HepG2 (cell line): ENCODE measurements around the gene ANKRA2. TPM values are rescaled to one million over a fixed set of nuclear protein-coding genes. Genes with fewer than 3 reads are reported as not detected.

Experiments used
- AHDC1 ChIP-seq: sonication (generic); formaldehyde crosslinking; IDR thresholded peaks from 2 replicates; pipeline ENCODE4 v1.5.1; 2020; ENCODE audit warnings: mild to moderate bottlenecking, missing genetic modification reagents, borderline replicate concordance
- ELF1 ChIP-seq: sonication (generic); formaldehyde crosslinking; IDR thresholded peaks from 2 replicates; pipeline ENCODE4 v1.4.0; 2020; ENCODE audit warnings: missing genetic modification reagents
- FIP1L1 ChIP-seq: fragments of 200-400 bp; formaldehyde crosslinking; IDR thresholded peaks from 2 replicates; pipeline ENCODE4 v1.6.1; 2018; ENCODE audit warnings: low read depth, mild to moderate bottlenecking, low read length, moderate library complexity, borderline replicate concordance; ENCODE audit not compliant: insufficient read depth
- FOXK1 ChIP-seq: sonication (generic); formaldehyde crosslinking; IDR thresholded peaks from 2 replicates; pipeline ENCODE4 v1.4.0; 2020; ENCODE audit warnings: low read depth, missing genetic modification reagents, borderline replicate concordance
- FOXK2 ChIP-seq: fragments of 450-650 bp; IDR thresholded peaks from 2 replicates; pipeline ENCODE4 v1.6.1; 2016
- FOXM1 ChIP-seq: sonication (generic); formaldehyde crosslinking; IDR thresholded peaks from 2 replicates; pipeline ENCODE4 v1.5.0; 2020; ENCODE audit warnings: missing genetic modification reagents
- GPN1 ChIP-seq: sonication (generic); formaldehyde crosslinking; IDR thresholded peaks from 2 replicates; pipeline ENCODE4 v1.5.1; 2020; ENCODE audit warnings: missing genetic modification reagents, borderline replicate concordance
- HNF4A ChIP-seq: sonication (generic); formaldehyde crosslinking; IDR thresholded peaks from 2 replicates; pipeline ENCODE4 v1.4.0; 2020; ENCODE audit warnings: missing genetic modification reagents
- HNRNPH1 ChIP-seq: fragments of 200-400 bp; formaldehyde crosslinking; optimal IDR thresholded peaks from 2 replicates; pipeline ENCODE3; 2017; ENCODE audit warnings: mild to moderate bottlenecking, low read depth, low read length
- HOXA3 ChIP-seq: sonication (generic); formaldehyde crosslinking; IDR thresholded peaks from 2 replicates; pipeline ENCODE4 v1.5.0; 2020; ENCODE audit warnings: missing genetic modification reagents
- ISL2 ChIP-seq: sonication (generic); formaldehyde crosslinking; IDR thresholded peaks from 2 replicates; pipeline ENCODE4 v1.5.0; 2020; ENCODE audit warnings: missing genetic modification reagents
- ISX ChIP-seq: sonication (generic); formaldehyde crosslinking; conservative IDR thresholded peaks from 2 replicates; pipeline ENCODE4 v1.5.0; 2020; ENCODE audit warnings: missing genetic modification reagents
- KDM3A ChIP-seq: IDR thresholded peaks from 2 replicates; pipeline ENCODE4 v1.6.1; 2018; ENCODE audit warnings: low read depth, missing compliant biosample characterization
- MED1 ChIP-seq: sonication (generic); formaldehyde crosslinking; IDR thresholded peaks from 2 replicates; pipeline ENCODE4 v1.4.0; 2020; ENCODE audit warnings: missing genetic modification reagents
- NCOA2 ChIP-seq: sonication (generic); formaldehyde crosslinking; IDR thresholded peaks from 2 replicates; pipeline ENCODE4 v1.8.0; 2022; ENCODE audit warnings: inconsistent platforms
- ONECUT2 ChIP-seq: sonication (generic); formaldehyde crosslinking; IDR thresholded peaks from 2 replicates; pipeline ENCODE4 v1.4.0; 2020; ENCODE audit warnings: missing genetic modification reagents
- POLR2AphosphoS2 ChIP-seq: IDR thresholded peaks from 2 replicates; pipeline ENCODE4 v1.6.1; 2011; ENCODE audit warnings: low read depth, low read length, improper control_type of control experiment
- RARG ChIP-seq: sonication (generic); formaldehyde crosslinking; IDR thresholded peaks from 2 replicates; pipeline ENCODE4 v1.4.0; 2020; ENCODE audit warnings: low read depth, mild to moderate bottlenecking, missing genetic modification reagents
- SRSF9 ChIP-seq: fragments of 200-400 bp; formaldehyde crosslinking; IDR thresholded peaks from 2 replicates; pipeline ENCODE4 v1.6.1; 2018; ENCODE audit warnings: borderline replicate concordance, mild to moderate bottlenecking, low read depth, low read length; ENCODE audit not compliant: insufficient read depth, poor library complexity, severe bottlenecking
- SYNCRIP ChIP-seq: fragments of 200-400 bp; formaldehyde crosslinking; IDR thresholded peaks from 2 replicates; pipeline ENCODE4 v1.6.1; 2018; ENCODE audit warnings: mild to moderate bottlenecking, low read depth, low read length; ENCODE audit not compliant: insufficient read depth
- YEATS2 ChIP-seq: sonication (generic); formaldehyde crosslinking; IDR thresholded peaks from 2 replicates; pipeline ENCODE4 v1.4.0; 2020; ENCODE audit warnings: missing genetic modification reagents, borderline replicate concordance
- ZBTB1 ChIP-seq: sonication (generic); formaldehyde crosslinking; IDR thresholded peaks from 2 replicates; pipeline ENCODE4 v1.4.0; 2020; ENCODE audit warnings: missing genetic modification reagents, borderline replicate concordance
- ZNF264 ChIP-seq: sonication (generic); formaldehyde crosslinking; IDR thresholded peaks from 2 replicates; pipeline ENCODE4 v1.4.0; 2020; ENCODE audit warnings: missing genetic modification reagents
- ZNF468 ChIP-seq: sonication (generic); formaldehyde crosslinking; IDR thresholded peaks from 2 replicates; pipeline ENCODE4 v1.8.0; 2022; ENCODE audit warnings: mild to moderate bottlenecking, moderate library complexity, missing genetic modification reagents
- ZNF790 ChIP-seq: sonication (generic); formaldehyde crosslinking; IDR thresholded peaks from 2 replicates; pipeline ENCODE4 v1.8.0; 2022; ENCODE audit warnings: missing genetic modification reagents, mild to moderate bottlenecking, borderline replicate concordance
- ZUFSP ChIP-seq: sonication (generic); formaldehyde crosslinking; IDR thresholded peaks from 2 replicates; pipeline ENCODE4 v1.9.0; 2021; ENCODE audit warnings: missing genetic modification reagents, mild to moderate bottlenecking, borderline replicate concordance
- ZZZ3 ChIP-seq: sonication (generic); formaldehyde crosslinking; IDR thresholded peaks from 2 replicates; pipeline ENCODE4 v1.4.0; 2020; ENCODE audit warnings: missing genetic modification reagents, mild to moderate bottlenecking, borderline replicate concordance
- polyA plus RNA-seq, 8 experiments: library from polyadenylated mRNA; depleted of rRNA in 3 of 8; stranded (reverse) in 7 of 8; unstranded in 1 of 8; fragments of >200 nt; fragmentation: Illumina TruSeq in 4 of 8; extraction: Trizol in 4 of 8; gene quantifications; 2 replicates each; pipeline versions ENCODE4 v1.2.1 to v1.2.3, GENCODE V29; 2011 to 2016; ENCODE audit warnings: low read depth in 4 of 8, missing spikeins in 1 of 8, mixed read lengths in 1 of 8; ENCODE audit not compliant: insufficient read depth in 1 of 8
- total RNA-seq, 5 experiments: library from RNA; depleted of rRNA; stranded (reverse); fragments of >200 nt; fragmentation: Illumina TruSeq; extraction: Trizol; gene quantifications; 2 replicates each; pipeline ENCODE4 v1.2.3, GENCODE V29; 2016; ENCODE audit warnings: low read depth in 1 of 5

The ANKRA2 gene
- total and polyA plus RNA-seq, 2 of the 13 experiments (the other 11 are each of a cell fraction or from before 2014, with no cell fraction given) = 23.6 to 33.6 TPM

- TF ChIP-seq ZUFSP (CRISPR knock-in tag) (no peak), SYNCRIP (no peak), ZNF468 (CRISPR knock-in tag) (no peak), ELF1 (CRISPR knock-in tag) (no peak), YEATS2 (CRISPR knock-in tag) (no peak), AHDC1 (CRISPR knock-in tag) (no peak), HOXA3 (CRISPR knock-in tag) (no peak), FOXK1 (CRISPR knock-in tag) (no peak), NCOA2 (CRISPR knock-in tag) (no peak), POLR2AphosphoS2 (peak; percentile 93; the same call in 1 of the 2 replicates), FOXM1 (CRISPR knock-in tag) (no peak), HNRNPH1 (no peak), ISX (CRISPR knock-in tag) (no peak), ONECUT2 (CRISPR knock-in tag) (no peak), FOXK2 (no peak), ZBTB1 (no peak), MED1 (no peak), HNF4A (CRISPR knock-in tag) (no peak), GPN1 (CRISPR knock-in tag) (no peak), ZZZ3 (no peak), RARG (CRISPR knock-in tag) (no peak), KDM3A (no peak), ZNF790 (CRISPR knock-in tag) (no peak), ISL2 (CRISPR knock-in tag) (no peak), ZNF264 (CRISPR knock-in tag) (no peak), FIP1L1 (no peak), SRSF9 (no peak)
These were observed 58.9 kb downstream of the ANKRA2 start (continued) for GRCh38 chr5:73506459-73506955.
